ENCODE measurements around the gene COBLL1.

DNA sequence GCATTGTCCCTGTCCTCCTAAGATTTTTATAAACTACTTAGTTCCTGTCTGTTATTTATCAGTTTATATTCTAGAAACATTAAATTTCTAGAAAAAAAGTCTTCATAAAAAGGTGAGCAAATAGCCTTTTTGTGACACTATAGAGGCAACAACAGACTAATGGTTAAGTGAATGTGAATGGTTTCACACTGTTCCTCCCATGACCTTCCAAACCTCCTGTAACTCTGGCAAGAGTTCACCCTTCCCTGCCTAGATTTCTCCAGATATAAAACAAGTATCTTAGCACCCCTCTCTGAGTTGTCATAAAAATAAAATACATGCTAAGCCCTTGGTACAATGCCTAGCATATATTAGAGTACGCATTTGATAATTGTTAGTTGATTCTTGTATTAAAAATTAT, 29.2 kb downstream of the COBLL1 start:
- TF ChIP-seq POLR2A (IDR thresholded peaks at IDR 0.05) = no peak
- TF ChIP-seq, protein P1, sequence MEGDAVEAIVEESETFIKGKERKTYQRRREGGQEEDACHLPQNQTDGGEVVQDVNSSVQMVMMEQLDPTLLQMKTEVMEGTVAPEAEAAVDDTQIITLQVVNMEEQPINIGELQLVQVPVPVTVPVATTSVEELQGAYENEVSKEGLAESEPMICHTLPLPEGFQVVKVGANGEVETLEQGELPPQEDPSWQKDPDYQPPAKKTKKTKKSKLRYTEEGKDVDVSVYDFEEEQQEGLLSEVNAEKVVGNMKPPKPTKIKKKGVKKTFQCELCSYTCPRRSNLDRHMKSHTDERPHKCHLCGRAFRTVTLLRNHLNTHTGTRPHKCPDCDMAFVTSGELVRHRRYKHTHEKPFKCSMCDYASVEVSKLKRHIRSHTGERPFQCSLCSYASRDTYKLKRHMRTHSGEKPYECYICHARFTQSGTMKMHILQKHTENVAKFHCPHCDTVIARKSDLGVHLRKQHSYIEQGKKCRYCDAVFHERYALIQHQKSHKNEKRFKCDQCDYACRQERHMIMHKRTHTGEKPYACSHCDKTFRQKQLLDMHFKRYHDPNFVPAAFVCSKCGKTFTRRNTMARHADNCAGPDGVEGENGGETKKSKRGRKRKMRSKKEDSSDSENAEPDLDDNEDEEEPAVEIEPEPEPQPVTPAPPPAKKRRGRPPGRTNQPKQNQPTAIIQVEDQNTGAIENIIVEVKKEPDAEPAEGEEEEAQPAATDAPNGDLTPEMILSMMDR (IDR thresholded peaks at IDR 0.05) = no peak
